GM21529 (cell line): ENCODE data around the gene SLC51B.
"Not testable (repeated sequence)": the region's sequence is repeated elsewhere in the genome, so short reads cannot be mapped to it uniquely, and the experiment has no call there.

Experiments
- ATAC-seq: cut with Tn5 transposase; IDR thresholded peaks from one replicate; pipeline ENCODE4 v1.9.1; 2021; ENCODE audit not compliant: unreplicated experiment

SLC51B gene

DNA sequence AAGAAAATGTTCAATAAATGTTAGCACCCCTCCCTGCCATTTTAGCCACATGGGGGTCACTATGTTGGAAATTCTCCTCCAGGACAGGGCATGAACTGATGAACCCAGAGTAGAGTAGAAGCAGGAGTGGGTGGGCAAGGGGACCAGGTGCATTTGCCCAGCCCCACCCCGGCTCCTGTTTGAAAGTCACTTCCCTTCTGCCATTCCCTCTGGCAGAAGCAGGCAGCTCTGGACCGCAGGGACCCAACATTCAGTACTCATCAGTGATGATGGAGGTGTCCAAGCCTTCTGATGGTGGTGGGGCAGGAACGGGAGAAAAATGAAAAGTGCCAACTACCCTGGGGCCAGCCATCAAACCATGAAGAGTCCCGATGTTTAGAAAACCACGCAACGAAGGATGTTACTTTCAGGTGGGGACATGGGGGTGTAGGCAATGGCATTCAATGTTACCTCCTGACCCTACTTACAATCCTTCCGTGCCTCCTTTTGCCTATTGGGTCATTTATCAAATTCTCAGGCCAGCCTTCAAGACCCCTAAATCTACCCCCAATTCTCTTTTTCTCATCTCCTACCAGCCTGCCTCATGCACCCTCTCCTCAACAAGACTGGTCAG, 52.6 kb downstream of the SLC51B start:
- ATAC-seq, result no peak

DNA sequence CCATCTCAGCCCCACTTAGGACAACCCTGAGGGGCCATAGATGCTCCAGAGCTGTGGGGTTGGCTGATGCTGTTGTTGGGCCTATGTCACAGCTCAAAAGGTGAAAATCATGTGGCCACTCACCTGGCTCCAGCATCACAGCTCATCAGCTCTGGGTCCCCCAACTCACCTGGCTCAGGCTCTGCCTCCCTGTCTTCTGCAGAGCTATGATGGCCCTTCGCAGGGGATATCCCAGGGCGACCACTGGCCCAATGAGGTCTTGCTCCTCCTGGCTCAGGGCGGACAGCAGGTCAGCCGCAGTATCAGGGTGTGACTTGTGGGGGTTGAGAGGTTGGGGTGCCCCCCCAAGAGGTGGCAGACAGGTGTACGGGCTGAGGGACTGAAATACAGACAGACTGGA, 54.1 kb downstream of the SLC51B start:
- ATAC-seq, result no peak

DNA sequence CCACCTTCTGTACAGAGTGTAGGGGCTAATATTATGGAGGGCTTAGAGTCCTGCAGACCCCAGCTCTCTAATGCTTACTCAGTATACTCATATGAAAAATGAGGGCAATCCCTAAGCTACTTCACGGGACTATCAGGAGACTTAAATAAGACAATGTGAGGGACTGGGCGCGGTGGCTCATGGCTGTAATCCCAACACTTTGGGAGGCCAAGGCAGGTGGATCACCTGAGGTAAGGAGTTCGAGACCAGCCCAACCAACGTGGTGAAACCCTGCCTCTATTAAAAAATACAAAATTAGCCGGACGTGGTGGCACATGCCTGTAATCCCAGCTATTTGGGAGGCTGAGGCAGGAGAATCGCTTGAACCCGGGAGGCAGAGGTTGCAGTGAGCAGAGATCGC, 54.6 kb downstream of the SLC51B start:
- not testable (repeated sequence) for ATAC-seq

DNA sequence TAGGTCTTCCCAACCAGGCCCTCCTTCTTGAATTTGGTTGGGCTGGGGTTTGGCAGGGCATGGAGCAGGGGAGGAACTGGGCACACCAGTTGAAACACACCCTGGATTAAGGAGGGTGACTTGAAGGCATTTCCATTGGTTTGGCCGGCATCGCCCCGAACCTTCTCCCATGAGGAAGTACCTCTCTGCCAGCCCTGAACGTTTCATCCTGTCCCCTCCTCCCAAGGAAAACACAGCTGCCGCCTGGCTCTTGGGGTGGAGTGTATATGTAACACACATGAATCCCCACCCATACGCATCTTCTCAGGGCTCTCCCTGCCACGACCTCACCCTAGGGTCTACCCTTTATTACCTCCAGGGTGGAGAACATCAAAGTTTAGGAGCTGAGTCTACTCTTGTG, 55.3 kb downstream of the SLC51B start:
- ATAC-seq, result no peak

DNA sequence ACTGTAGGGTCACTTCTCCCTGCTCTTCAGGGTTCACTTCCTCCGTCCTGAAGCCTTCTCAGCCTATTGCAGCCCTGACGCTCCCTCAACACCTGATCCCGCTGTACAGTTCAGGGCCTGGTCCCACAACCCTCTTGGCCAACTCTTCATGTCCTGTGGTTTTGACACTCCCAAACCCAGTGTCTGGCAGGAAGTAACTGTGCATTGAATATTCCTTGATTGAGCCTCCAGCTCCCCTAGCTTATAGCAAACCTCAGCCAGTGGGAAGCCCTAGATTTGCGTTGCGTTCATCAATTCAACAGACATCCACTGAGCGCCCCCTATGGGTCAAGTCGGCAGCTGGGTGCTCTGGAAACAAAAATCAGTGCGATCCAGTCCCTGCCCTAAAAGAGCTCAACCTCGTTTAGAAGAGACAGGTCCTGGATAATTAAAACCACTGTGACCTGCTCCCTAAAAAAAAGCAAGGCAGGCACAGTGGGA, 56.3 kb downstream of the SLC51B start:
- ATAC-seq, result no peak

DNA sequence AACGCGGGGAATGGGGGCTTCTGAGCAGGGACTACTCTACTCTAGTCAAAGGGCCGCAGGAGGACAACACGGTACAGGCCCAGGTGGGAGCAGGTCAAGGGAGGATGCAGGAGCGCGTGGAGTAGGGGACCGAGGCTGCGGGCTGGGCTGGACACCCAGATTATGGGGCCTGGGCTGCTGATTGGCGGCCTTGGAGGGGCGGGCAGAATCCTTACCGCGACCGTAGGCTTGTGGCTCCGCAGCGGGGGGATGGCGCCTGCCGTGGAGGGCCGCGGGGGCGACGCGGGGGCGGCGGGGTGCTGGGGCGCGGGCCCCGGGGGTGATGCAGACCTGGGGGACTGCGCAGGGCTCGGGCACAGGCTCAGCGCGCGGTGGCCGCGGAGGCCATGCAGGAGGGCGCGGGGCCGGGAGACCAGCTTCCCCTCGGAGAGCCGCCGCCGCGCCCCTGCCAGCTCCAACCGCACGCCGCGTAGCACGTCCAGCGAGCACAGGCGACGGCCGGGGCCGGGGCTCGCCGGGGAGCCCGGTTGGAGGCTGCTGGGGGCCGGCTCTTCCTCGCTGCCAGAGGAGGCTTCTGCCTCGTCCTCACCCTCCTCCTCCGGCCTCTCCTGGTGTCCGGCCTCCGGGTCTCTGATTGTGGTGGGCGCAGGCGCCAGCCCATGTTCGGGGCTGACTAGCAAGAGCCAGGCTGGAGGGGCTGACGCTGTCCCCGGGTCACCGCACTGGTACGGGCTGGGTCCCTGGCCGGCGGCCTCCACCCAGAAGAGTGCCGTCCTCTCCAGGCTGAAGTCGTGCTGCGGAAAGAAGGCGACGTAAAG, 56.9 kb downstream of the SLC51B start:
- ATAC-seq, result no peak

DNA sequence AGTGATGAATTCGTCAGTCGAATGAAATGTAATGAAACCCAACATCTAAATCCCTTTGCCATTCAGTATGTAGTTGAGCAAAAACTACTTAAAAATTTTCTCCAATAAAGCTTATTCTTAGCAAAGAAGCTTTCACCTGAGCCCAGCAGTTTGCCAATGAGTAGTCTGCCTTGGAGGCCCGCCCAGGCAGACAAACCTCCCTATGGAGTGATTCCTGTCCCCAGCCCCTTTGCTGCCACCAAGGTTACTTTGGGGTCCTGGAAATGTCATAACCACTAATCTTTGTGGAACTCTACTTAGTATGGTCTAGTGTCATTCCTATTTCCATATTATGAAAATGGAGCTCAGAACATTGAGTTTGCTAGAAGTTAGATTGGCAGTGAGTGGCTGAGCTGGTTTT, 57.7 kb downstream of the SLC51B start:
- ATAC-seq, result no peak
